Cardiac fibroblast (primary cell): Measurements from ENCODE around the gene RTEL1.

Experiments
- DNase-seq, 2 donors: peaks; one replicate each; pipeline versions ENCODE4 v3.0.0 to v3.0.0-alpha.2; 2010; ENCODE audit warnings: low read depth in 2 of 2
- H3K4me3 ChIP-seq, 2 donors: replicated peaks in 1 of 2; 1 replicate in 1 of 2; 2 replicates in 1 of 2; pipeline ENCODE4 v1.5.1; 2011; ENCODE audit warnings: low read depth in 2 of 2, low read length in 2 of 2, mild to moderate bottlenecking in 2 of 2, moderate library complexity in 1 of 2
- TF ChIP-seq, protein P1 (sequence below): IDR thresholded peaks from one replicate; pipeline ENCODE4 v1.5.1; 2011; ENCODE audit warnings: low read depth, mild to moderate bottlenecking, low read length, inconsistent platforms

The RTEL1 gene, protein sequence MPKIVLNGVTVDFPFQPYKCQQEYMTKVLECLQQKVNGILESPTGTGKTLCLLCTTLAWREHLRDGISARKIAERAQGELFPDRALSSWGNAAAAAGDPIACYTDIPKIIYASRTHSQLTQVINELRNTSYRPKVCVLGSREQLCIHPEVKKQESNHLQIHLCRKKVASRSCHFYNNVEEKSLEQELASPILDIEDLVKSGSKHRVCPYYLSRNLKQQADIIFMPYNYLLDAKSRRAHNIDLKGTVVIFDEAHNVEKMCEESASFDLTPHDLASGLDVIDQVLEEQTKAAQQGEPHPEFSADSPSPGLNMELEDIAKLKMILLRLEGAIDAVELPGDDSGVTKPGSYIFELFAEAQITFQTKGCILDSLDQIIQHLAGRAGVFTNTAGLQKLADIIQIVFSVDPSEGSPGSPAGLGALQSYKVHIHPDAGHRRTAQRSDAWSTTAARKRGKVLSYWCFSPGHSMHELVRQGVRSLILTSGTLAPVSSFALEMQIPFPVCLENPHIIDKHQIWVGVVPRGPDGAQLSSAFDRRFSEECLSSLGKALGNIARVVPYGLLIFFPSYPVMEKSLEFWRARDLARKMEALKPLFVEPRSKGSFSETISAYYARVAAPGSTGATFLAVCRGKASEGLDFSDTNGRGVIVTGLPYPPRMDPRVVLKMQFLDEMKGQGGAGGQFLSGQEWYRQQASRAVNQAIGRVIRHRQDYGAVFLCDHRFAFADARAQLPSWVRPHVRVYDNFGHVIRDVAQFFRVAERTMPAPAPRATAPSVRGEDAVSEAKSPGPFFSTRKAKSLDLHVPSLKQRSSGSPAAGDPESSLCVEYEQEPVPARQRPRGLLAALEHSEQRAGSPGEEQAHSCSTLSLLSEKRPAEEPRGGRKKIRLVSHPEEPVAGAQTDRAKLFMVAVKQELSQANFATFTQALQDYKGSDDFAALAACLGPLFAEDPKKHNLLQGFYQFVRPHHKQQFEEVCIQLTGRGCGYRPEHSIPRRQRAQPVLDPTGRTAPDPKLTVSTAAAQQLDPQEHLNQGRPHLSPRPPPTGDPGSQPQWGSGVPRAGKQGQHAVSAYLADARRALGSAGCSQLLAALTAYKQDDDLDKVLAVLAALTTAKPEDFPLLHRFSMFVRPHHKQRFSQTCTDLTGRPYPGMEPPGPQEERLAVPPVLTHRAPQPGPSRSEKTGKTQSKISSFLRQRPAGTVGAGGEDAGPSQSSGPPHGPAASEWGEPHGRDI (N-terminal part only)

DNA sequence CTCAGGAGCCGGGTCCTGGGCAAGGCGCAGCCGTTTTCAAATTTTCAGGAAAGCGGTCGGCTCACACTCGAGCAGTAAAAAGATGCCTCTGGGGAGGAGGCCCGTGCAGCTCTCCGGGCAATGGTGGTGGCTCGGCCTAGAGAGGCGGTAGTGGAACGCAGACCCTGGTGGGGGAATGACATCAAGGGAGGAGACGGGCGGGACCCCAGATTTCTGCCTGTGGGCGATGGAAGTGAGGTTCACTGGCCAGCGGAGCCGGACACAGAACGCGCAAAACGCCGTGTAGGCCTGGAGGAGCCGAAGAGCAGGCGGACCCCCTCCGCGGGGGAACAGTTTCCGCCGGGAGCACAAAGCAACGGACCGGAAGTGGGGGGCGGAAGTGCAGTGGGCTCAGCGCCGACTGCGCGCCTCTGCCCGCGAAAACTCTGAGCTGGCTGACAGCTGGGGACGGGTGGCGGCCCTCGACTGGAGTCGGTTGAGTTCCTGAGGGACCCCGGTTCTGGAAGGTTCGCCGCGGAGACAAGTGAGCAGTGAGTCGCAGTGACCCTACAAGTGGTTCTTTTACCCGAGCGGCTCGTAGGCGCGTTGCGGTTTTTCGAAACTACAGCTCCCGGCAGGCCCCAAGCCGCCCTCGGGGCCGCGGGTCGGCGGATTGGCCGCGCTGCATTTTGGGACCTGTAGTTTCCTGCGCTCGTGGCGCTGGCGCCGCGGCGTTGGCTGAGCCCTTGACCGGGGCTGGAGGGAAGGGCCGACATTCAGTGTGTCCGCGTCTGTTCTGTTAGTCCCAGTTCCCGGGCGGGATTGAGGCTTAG, at the start of gene RTEL1:
Gene RTEL1 (plus strand): TSS at position 376 of the 812 bp plus-strand sequence. CDS start 1,091 bp downstream, outside the sequence.
- TF ChIP-seq, protein P1, sequence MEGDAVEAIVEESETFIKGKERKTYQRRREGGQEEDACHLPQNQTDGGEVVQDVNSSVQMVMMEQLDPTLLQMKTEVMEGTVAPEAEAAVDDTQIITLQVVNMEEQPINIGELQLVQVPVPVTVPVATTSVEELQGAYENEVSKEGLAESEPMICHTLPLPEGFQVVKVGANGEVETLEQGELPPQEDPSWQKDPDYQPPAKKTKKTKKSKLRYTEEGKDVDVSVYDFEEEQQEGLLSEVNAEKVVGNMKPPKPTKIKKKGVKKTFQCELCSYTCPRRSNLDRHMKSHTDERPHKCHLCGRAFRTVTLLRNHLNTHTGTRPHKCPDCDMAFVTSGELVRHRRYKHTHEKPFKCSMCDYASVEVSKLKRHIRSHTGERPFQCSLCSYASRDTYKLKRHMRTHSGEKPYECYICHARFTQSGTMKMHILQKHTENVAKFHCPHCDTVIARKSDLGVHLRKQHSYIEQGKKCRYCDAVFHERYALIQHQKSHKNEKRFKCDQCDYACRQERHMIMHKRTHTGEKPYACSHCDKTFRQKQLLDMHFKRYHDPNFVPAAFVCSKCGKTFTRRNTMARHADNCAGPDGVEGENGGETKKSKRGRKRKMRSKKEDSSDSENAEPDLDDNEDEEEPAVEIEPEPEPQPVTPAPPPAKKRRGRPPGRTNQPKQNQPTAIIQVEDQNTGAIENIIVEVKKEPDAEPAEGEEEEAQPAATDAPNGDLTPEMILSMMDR: no peak
- peak; percentile 93 to 96 for DNase-seq
- H3K4me3 ChIP-seq: peak within 1 kb of the TSS; percentile 78 to 91

DNA sequence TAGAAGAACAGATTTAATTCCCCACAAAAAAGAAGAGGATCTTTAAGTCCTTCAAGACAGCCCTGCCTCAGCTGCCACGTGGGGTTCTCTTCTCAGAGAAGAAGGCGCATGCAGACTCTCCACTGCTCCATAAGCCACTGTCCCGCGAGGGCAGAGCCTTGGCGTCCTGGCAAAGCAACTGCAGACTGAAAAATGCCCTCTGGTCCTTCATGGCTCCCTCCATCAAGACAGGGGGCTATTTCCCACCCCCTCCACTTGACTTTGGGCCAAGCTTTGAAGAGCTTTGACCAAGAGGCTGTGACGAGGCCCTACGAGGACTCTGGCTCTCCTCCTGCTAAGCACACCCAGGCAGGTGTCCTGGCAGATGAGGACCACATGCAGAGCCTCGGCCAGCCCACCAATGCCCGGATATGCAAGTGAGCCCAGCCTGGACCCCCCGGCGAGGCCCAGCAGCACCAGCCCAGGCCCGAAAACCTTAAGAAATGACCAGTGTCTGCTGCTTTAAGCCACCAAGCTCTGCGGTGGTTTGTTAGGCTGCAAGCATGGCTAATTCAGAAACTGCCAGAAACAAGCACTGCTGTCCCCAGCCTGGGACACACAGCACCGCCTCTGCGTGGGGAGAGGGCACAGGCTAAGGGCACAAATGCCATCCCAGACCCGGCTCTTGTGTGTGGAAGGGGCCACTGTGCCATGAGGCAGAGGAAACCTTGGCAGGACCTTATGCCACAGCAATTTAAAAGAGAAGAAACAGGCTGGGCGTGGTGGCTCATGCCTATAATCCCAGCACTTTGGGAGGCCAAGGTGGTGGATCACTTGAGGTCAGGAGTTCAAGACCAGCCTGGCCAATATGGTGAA, 47.3 kb upstream of the RTEL1 start:
- no peak overlapping the region for H3K4me3 ChIP-seq
- TF ChIP-seq, protein P1: no peak

DNA sequence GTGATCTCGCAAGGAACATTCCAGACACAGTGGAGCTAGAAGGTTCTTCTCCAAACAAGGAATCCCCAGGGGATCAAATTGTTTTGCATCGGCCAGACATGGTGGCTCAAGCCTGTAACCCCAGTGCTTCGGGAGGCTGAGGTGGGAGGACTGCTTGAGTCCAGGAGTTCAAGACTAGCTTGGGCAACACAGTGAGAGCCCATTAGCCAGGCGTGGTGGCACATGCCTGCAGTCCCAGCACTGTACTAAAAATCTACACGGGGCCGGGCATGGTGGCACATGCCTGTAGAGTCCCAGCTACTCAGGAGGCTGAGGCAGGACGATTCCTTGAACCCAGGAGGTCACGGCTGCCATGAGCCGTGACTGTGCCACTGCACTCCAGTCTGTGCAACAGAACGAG, 46.5 kb upstream of the RTEL1 start:
- DNase-seq: peak in 1 of 2 donors; percentile 16
- TF ChIP-seq, protein P1: no peak
- no peak overlapping the region for H3K4me3 ChIP-seq

More for the DNA sequence above, 47.3 kb upstream of the RTEL1 start:
- DNase-seq: no peak

DNA sequence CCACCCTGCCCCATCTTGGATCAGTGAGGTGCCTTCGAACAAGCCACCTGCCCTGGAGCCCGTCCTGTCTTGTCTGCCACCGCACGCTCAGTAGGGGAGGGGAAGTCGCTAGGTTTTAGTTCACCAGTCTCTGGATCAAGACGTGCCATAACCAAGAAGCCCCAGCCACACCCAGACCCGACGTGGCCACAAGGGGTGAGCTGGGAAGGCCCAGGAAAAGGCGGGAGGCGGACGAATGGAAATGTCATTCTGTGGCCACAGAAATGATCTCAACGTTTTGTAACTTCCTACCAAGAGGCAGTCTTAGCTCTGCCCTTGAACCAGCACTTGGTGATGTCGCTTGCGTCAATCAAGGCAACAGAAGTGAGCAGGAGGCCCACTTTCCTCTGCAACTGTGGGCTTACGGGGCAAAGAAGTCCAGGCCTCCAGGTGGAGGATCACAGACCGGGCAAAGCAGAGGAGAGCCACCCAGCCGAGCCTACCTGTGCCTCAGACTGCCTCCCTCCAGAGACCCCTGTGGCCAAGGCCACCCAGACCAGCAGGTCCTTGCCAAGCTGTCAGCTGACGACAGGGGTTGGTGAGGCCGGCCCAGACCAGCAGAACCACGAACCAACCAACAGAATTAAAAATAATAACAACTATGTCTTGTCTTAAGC, 45.7 kb upstream of the RTEL1 start:
- DNase-seq: no peak

More for the DNA sequence above, 45.7 kb upstream of the RTEL1 start:
- TF ChIP-seq, protein P1: no peak
- H3K4me3 ChIP-seq: no peak overlapping the region
